GM12801 (cell line): ENCODE measurements around the gene EFCC1.

Experiments
- TF ChIP-seq, protein P1 (sequence below): IDR thresholded peaks from one replicate; pipeline ENCODE4 v1.5.1; 2011; ENCODE audit warnings: control low read depth; ENCODE audit not compliant: insufficient read length; ENCODE audit errors: extremely low read depth

Gene EFCC1

DNA sequence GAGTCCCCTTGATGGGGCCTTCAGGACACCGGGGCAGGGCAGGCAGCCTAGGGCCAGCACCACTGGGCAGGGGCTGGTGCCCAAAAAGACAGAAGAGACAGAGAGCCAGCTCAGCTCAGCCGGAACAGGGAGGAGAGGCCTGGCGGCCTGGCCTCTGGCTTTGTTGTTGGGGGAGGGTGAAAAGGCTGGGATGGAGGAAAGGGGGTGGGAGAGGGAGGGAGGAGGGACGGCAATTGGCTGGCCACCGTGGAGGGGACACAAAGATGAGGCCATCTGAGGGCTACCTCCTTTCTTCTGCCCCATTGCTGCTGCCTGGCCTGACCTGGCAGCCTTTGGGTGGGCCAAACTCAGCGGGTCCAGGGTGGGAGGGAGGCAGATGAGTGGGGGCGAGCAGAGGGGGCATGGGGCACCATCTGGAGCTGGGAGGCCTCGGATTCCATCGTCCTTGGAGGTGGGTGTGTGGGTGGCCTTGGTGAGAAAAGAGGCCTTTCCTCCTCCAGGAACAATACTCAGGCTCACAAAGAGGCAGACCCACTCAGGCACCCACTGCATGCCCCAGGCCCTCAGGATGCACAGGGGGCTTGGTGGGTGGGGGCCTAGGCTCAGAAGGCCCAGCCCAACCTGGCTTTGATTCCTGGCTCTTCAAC lies 9.3 kb downstream of the EFCC1 start:
- TF ChIP-seq, protein P1, sequence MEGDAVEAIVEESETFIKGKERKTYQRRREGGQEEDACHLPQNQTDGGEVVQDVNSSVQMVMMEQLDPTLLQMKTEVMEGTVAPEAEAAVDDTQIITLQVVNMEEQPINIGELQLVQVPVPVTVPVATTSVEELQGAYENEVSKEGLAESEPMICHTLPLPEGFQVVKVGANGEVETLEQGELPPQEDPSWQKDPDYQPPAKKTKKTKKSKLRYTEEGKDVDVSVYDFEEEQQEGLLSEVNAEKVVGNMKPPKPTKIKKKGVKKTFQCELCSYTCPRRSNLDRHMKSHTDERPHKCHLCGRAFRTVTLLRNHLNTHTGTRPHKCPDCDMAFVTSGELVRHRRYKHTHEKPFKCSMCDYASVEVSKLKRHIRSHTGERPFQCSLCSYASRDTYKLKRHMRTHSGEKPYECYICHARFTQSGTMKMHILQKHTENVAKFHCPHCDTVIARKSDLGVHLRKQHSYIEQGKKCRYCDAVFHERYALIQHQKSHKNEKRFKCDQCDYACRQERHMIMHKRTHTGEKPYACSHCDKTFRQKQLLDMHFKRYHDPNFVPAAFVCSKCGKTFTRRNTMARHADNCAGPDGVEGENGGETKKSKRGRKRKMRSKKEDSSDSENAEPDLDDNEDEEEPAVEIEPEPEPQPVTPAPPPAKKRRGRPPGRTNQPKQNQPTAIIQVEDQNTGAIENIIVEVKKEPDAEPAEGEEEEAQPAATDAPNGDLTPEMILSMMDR, result no peak

DNA sequence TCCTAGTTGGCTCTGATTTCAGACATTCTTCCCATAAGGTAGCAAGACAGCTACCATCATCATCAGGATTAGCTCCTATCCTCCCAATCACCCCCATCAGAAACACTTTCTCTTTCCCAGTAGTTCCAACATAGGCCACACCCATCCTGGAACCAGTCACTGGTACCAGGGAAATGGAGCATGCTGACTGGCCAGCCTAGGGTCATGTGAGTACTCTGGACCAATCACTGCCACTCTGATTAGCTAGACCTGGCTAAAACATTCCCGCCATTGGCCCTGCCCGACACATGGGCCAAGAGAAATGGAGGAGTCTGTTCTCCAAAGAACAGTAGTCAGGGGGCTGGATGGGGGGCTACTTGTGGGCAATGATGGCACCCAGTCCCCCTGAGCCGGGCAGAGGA lies 12.4 kb downstream of the EFCC1 start:
- TF ChIP-seq, protein P1, result no peak

- TF ChIP-seq, protein P1, result no peak
These were observed 13.0 kb downstream of the EFCC1 start for GRCh38 chr3:129014148-129014547.

DNA sequence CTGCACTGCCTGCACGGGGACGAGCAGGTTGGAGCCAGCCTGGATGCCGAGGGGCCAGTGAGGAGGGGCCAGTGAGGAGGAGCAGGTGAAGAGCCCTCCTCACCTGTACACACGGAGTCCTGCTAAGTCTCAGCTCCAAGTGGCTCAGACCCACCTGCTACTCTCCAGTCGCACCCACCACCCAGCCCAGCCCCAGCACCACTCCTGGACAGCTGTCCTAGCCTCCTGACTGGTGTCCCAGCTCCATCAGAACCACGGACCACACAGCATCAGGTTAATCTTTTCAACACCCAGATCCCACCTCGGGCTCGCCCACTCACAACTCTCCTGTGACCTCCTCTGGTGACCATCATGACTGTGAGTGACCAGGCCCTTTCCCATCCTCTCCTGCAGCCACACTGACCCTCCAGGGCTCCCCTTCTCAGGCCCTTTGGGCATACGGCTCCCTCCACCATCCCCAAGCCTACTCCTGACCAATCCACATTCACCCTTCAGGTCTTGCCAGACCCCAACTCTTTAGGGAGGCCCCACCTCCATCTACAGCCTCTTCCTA lies 13.8 kb downstream of the EFCC1 start:
- TF ChIP-seq, protein P1, result no peak

DNA sequence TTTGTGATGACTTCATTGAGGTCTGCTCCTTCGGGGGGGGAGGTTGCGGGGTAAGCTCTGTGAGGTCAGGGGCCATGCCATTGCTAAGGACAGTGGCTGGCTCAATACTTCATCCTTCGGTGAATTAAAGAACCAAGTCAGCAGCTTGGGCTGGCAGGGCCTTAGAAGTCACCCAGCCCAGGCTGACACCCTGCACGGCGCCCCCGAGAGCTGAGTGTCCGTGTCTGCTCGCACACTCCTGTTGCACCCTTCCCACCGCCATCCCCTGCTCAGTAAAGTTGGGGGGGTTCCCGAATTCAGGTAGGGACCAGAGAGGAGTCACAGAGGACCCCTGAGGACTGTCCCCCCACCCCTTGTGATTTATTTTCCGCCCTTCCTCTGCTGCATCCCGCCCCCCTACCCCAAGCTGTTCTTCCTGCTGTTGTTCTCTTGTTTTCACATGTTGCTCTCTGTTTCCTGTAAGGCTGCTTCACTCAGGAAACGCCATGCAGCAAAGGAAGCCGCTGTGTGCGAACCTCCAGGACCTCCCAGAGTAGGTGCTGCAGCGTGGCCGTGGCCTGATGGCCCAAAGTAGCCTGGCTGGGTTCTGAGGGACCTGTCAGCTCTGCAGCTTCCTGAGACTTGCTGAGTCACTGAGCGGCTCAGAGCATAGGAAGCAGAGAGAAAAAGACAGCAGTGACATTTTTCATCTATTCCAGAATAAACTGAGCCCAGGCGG lies 14.4 kb downstream of the EFCC1 start:
- TF ChIP-seq, protein P1, result no peak

- TF ChIP-seq, protein P1, result no peak
These were observed 15.2 kb downstream of the EFCC1 start for GRCh38 chr3:129016356-129016719.

GRCh38 chr3:129016720-129017483 lies 15.8 kb downstream of the EFCC1 start:
- TF ChIP-seq, protein P1, result no peak
